Duodenal mucosa (tissue), 2 donors: ENCODE measurements around the gene N4BP3.
A peak's percentile ranks its signal among the peaks of the same experiment; 100 is the strongest.
"Not testable (repeated sequence)": the region's sequence is repeated elsewhere in the genome, so short reads cannot be mapped to it uniquely, and the experiment has no call there.

Experiments
- H3K27ac ChIP-seq: one replicate; pipeline ENCODE4 v1.7.0; 2013; ENCODE audit warnings: low read depth, low read length
- H3K27me3 ChIP-seq, 2 donors: one replicate each; pipeline ENCODE4 v1.7.0; 2013; ENCODE audit warnings: low read length in 2 of 2, control low read depth in 1 of 2; ENCODE audit not compliant: insufficient read depth in 2 of 2, control insufficient read depth in 1 of 2
- H3K36me3 ChIP-seq, 2 donors: one replicate each; pipeline ENCODE4 v1.7.0; 2013; ENCODE audit warnings: low read length in 2 of 2, control low read depth in 1 of 2; ENCODE audit not compliant: insufficient read depth in 2 of 2, control insufficient read depth in 1 of 2
- H3K4me1 ChIP-seq, 2 donors: one replicate each; pipeline ENCODE4 v1.7.0; 2013; ENCODE audit warnings: low read length in 2 of 2, control low read depth in 1 of 2; ENCODE audit not compliant: insufficient read depth in 2 of 2, control insufficient read depth in 1 of 2
- H3K4me3 ChIP-seq, 2 donors: one replicate each; pipeline ENCODE4 v1.7.0; 2013; ENCODE audit warnings: low read length in 2 of 2, low read depth in 1 of 2
- H3K9ac ChIP-seq, 2 donors: one replicate each; pipeline ENCODE4 v1.7.0; 2013; ENCODE audit warnings: low read length in 2 of 2, low read depth in 1 of 2
- H3K9me3 ChIP-seq, 2 donors: one replicate each; pipeline ENCODE4 v1.7.0; 2013; ENCODE audit warnings: low read length in 2 of 2, control low read depth in 1 of 2; ENCODE audit not compliant: control insufficient read depth in 1 of 2

The N4BP3 gene

GRCh38 chr5:178129296-178129695 is 16.0 kb downstream of the N4BP3 start:
- Histone ChIP-seq H3K4me1 (peaks cover 5 to 7% of the 10 kb centered on the region in 2 donors), H3K36me3 (peaks cover 0 to 5% of the 10 kb centered on the region in 2 donors), H3K9ac (no peak overlapping the region), H3K27ac (no peak overlapping the region), H3K27me3 (no peaks in the 10 kb centered on the region), H3K4me3 (no peak overlapping the region), H3K9me3 (no peaks in the 10 kb centered on the region)

DNA sequence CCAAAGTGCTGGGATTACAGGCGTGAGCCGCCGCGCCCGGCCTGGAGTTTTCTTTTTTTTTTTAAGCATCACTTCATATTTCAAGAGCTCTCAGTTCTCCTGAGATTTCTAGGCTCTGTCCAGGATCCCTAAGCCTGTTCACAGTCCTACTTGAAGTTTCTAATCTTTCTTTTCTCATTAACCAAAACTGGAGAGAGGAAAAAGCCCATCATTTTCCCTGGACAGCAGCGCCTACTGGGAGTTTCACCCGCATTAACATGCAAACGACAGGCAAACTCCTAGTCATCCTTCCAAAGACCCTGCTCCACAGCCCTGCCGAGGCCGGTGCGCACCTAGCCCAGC is 16.9 kb downstream of the N4BP3 start:
- H3K36me3 ChIP-seq, H3K4me1 ChIP-seq, H3K27me3 ChIP-seq, H3K9me3 ChIP-seq: not testable (repeated sequence)
- Histone ChIP-seq H3K27ac (peak overlapping the region; percentile 83), H3K9ac (peak overlapping the region; percentile 63 to 65), H3K4me3 (peak overlapping the region; percentile 73 to 83)

- H3K9me3 ChIP-seq = no peaks in the 10 kb centered on the region
- no peaks in the 10 kb centered on the region for H3K27me3 ChIP-seq
- peaks cover 0 to 13% of the 10 kb centered on the region in 2 donors for H3K36me3 ChIP-seq
- peak within 1 kb of the TSS; percentile 76 to 83 for H3K4me3 ChIP-seq
- peak within 1 kb of the TSS; percentile 83 for H3K27ac ChIP-seq
- peak within 1 kb of the TSS; percentile 71 to 84 for H3K9ac ChIP-seq
- peaks cover 5 to 7% of the 10 kb centered on the region in 2 donors for H3K4me1 ChIP-seq
These were observed 17.5 kb downstream of the N4BP3 start, which contains the start of gene RMND5B for GRCh38 chr5:178130576-178131445. TSS of gene RMND5B (plus strand) at chr5:178131014. CDS start at chr5:178138120, 7,106 bp downstream.

- H3K27me3 ChIP-seq = no peaks in the 10 kb centered on the region
- H3K36me3 ChIP-seq = peaks cover 0 to 20% of the 10 kb centered on the region in 2 donors
- H3K9me3 ChIP-seq = no peaks in the 10 kb centered on the region
- H3K4me1 ChIP-seq = peaks cover 5 to 7% of the 10 kb centered on the region in 2 donors
- H3K4me3 ChIP-seq = peak overlapping the region; percentile 76 to 83
- peak overlapping the region; percentile 71 to 84 for H3K9ac ChIP-seq
- H3K27ac ChIP-seq = no peak overlapping the region
These were observed 18.2 kb downstream of the N4BP3 start for GRCh38 chr5:178131446-178131996.

DNA sequence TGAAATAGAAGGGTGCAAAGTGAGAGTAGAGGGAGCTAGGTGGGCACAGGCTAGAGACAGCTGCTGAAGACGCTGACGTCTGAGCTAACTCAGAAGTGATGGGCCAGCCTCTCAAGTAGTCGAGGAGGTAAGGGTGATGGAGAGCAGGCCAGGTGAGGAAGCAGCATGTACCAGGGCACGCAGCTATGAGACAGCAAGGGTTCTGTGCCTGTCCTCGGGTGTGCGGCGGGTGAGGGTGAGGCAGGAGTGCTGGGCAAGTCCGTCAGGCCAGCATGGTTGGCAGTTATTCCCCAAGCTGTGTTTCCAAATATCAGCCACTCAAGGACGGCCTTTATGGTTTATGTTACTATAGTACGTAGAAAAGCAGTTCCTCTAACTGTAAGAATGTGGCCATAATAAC is 23.7 kb downstream of the N4BP3 start:
- Histone ChIP-seq H3K4me3 (no peak overlapping the region), H3K27ac (no peak overlapping the region), H3K9me3 (no peaks in the 10 kb centered on the region), H3K36me3 (peaks cover 5 to 38% of the 10 kb centered on the region in 2 donors), H3K9ac (no peak overlapping the region), H3K27me3 (no peaks in the 10 kb centered on the region), H3K4me1 (peaks cover 0 to 1% of the 10 kb centered on the region in 2 donors)

DNA sequence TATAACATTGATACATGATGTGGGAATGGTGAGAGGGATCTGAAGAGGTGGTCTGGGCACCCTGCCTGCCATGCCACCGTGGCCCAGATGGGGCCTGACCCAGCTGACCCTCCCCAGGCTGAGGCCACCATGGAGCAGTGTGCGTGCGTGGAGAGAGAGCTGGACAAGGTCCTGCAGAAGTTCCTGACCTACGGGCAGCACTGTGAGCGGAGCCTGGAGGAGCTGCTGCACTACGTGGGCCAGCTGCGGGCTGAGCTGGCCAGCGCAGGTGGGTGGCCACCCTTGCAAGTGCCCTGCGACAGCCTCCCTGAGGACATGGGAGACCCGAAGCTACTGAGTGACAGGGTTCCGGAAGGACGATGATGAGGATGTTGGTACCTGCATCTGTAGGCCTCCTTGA is 24.7 kb downstream of the N4BP3 start:
- Histone ChIP-seq H3K27me3 (no peaks in the 10 kb centered on the region), H3K36me3 (peaks cover 5 to 47% of the 10 kb centered on the region in 2 donors), H3K9ac (no peak overlapping the region), H3K4me1 (no peaks in the 10 kb centered on the region), H3K9me3 (no peaks in the 10 kb centered on the region), H3K4me3 (no peak overlapping the region), H3K27ac (no peak overlapping the region)

DNA sequence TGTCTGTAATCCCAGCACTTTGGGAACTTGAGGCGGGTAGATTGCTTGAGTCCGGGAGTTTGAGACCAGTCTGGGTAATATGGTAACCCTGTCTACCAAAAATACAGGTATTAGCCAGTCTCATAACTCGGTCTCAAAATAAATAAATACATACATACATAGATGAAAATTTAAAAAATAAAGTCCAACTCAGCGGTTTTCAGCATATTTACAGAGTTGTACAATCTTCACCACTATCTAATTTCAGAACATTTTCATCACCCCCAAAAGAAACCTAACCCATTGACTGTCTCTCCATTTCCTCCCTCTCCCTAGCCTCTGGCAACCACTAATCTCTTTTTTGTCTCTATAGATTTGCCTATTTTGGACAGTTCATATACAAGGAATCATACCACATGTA is 28.2 kb downstream of the N4BP3 start:
- Histone ChIP-seq H3K9me3 (no peaks in the 10 kb centered on the region), H3K27me3 (no peaks in the 10 kb centered on the region), H3K27ac (no peak overlapping the region), H3K36me3 (peaks cover 17 to 54% of the 10 kb centered on the region in 2 donors), H3K4me1 (no peaks in the 10 kb centered on the region), H3K9ac (no peak overlapping the region), H3K4me3 (no peak overlapping the region)

GRCh38 chr5:178142642-178143041 is 29.3 kb downstream of the N4BP3 start:
- Histone ChIP-seq H3K4me1 (no peaks in the 10 kb centered on the region), H3K36me3 (peaks cover 28 to 59% of the 10 kb centered on the region in 2 donors), H3K4me3 (no peak overlapping the region), H3K27ac (no peak overlapping the region), H3K9me3 (no peaks in the 10 kb centered on the region), H3K9ac (no peak overlapping the region), H3K27me3 (no peaks in the 10 kb centered on the region)

DNA sequence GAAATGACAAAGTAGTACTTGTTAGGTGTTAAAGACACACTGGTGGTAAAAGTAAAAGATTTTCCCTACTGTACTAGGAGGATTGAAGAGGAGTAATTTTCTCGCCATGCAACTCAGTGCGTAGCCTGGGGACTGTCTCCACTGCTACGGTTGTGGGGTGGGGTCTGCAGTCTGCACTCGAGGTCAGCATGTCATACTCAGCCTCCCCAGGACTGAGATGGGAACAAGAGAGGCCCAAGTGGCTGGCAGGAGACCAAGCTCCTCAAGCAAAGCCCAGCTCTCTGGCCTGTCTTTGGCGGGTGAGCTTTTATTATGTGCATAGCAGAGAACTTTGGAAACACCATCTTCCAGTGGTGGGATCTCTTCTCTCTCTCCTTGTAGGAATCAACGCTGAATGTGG is 29.9 kb downstream of the N4BP3 start:
- peaks cover 34 to 60% of the 10 kb centered on the region in 2 donors for H3K36me3 ChIP-seq

DNA sequence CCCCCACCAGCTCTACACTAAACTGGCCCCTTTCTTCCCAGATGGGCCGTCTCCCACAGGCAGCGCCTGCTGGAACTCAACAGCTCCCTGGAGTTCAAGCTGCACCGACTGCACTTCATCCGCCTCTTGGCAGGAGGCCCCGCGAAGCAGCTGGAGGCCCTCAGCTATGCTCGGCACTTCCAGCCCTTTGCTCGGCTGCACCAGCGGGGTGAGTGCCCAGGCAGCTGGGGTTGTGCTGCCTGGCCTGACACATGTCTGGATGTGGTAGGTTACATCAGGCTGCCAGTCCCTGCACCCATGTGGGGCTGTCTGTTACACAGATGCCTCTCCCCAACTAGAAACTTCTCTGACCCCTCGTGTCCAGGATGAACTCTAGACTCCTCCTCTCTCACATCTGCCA is 30.6 kb downstream of the N4BP3 start:
- Histone ChIP-seq H3K4me1 (no peaks in the 10 kb centered on the region), H3K36me3 (peaks cover 39 to 66% of the 10 kb centered on the region in 2 donors), H3K27ac (no peak overlapping the region), H3K4me3 (no peak overlapping the region), H3K27me3 (no peaks in the 10 kb centered on the region), H3K9ac (no peak overlapping the region), H3K9me3 (no peaks in the 10 kb centered on the region)

More for the DNA sequence above, 29.9 kb downstream of the N4BP3 start:
- H3K4me3 ChIP-seq = no peak overlapping the region
- no peak overlapping the region for H3K27ac ChIP-seq
- no peak overlapping the region for H3K9ac ChIP-seq
- no peaks in the 10 kb centered on the region for H3K4me1 ChIP-seq
- H3K9me3 ChIP-seq = no peaks in the 10 kb centered on the region
- H3K27me3 ChIP-seq = no peaks in the 10 kb centered on the region
